SK-MEL-5 (cell line): ENCODE results near the gene PIK3R6. TPM values are rescaled to one million over a fixed set of nuclear protein-coding genes. Genes with fewer than 3 reads are reported as not detected.
"Not testable (repeated sequence)": the region's sequence is repeated elsewhere in the genome, so short reads cannot be mapped to it uniquely, and the experiment has no call there.

Source experiments
- DNase-seq: peaks from one replicate; pipeline ENCODE4 v3.0.0-alpha.2; 2016; ENCODE audit warnings: low read depth, low spot score
- in situ Hi-C: cut with HindIII; loops from 2 replicates; pipeline ENCODE4 v1.10.0; 2016; ENCODE audit warnings: low sequenced_read_pairs, high pct_unique_total_duplicates, low pct_unique_long_range_greater_than_20kb
- total RNA-seq: library from RNA; depleted of rRNA; stranded (reverse); fragments of >200 nt; shearing (Covaris generic); gene quantifications from 2 replicates; pipeline ENCODE4 v1.2.3, GENCODE V29; 2014

The PIK3R6 gene
- total RNA-seq, 1 experiment from 2014 or later: 0.05 TPM

- in situ Hi-C loops: no loop called here
These were observed 2.1 kb downstream of the PIK3R6 start for GRCh38 chr17:8865385-8865784.

GRCh38 chr17:8862213-8863056, 5.0 kb downstream of the PIK3R6 start:
- in situ Hi-C loops: no loop called here
- no peak for DNase-seq

More at GRCh38 chr17:8865385-8865784, 2.1 kb downstream of the PIK3R6 start:
- DNase-seq: no peak

GRCh38 chr17:8861495-8862181, 5.8 kb downstream of the PIK3R6 start:
- no peak for DNase-seq
- in situ Hi-C loops: no loop called here

GRCh38 chr17:8859804-8860430, 7.6 kb downstream of the PIK3R6 start:
- in situ Hi-C loops: no loop called here
- DNase-seq: no peak

GRCh38 chr17:8859027-8859803, 8.3 kb downstream of the PIK3R6 start:
- peak; percentile 98 for DNase-seq
- in situ Hi-C loops: no loop called here

- DNase-seq: peak; percentile 98
- in situ Hi-C loops: no loop called here
These were observed 9.6 kb downstream of the PIK3R6 start for GRCh38 chr17:8857919-8858318.

GRCh38 chr17:8856869-8857575, 10.5 kb downstream of the PIK3R6 start:
- in situ Hi-C loops: no loop called here
- peak; percentile 10 for DNase-seq

GRCh38 chr17:8856205-8856603, 11.3 kb downstream of the PIK3R6 start:
- DNase-seq, in situ Hi-C loops: not testable (repeated sequence)

GRCh38 chr17:8855477-8856204, 11.8 kb downstream of the PIK3R6 start:
- in situ Hi-C loops: no loop called here
- no peak for DNase-seq

- DNase-seq: no peak
- in situ Hi-C loops: no loop called here
These were observed 15.9 kb downstream of the PIK3R6 start for GRCh38 chr17:8851600-8851999.

- in situ Hi-C loops: no loop called here
- no peak for DNase-seq
These were observed 18.0 kb downstream of the PIK3R6 start for GRCh38 chr17:8849311-8850041.

- DNase-seq: no peak
- in situ Hi-C loops: no loop called here
These were observed 19.6 kb downstream of the PIK3R6 start for GRCh38 chr17:8847891-8848290.

- in situ Hi-C loops: no loop called here
- peak; percentile 83 for DNase-seq
These were observed 20.7 kb downstream of the PIK3R6 start for GRCh38 chr17:8846768-8847211.

- in situ Hi-C loops: no loop called here
- no peak for DNase-seq
These were observed 22.9 kb downstream of the PIK3R6 start for GRCh38 chr17:8844229-8845218.

GRCh38 chr17:8843344-8843743, 24.1 kb downstream of the PIK3R6 start:
- in situ Hi-C loops: no loop called here
- DNase-seq: no peak
